HG02588 (cell line): ENCODE data around the gene CNTN1.

ENCODE experiments used
- ATAC-seq: cut with Tn5 transposase; IDR thresholded peaks from one replicate; pipeline ENCODE4 v1.9.1; 2021; ENCODE audit warnings: mild to moderate bottlenecking, moderate library complexity; ENCODE audit not compliant: unreplicated experiment

CNTN1 gene

GRCh38 chr12:40957417-40957816 lies 265.2 kb downstream of the CNTN1 start:
- ATAC-seq = no peak

GRCh38 chr12:40959041-40959440 lies 266.8 kb downstream of the CNTN1 start:
- ATAC-seq = no peak

GRCh38 chr12:40963751-40964150 lies 271.5 kb downstream of the CNTN1 start:
- ATAC-seq = no peak

GRCh38 chr12:40969796-40970195 lies 277.6 kb downstream of the CNTN1 start:
- ATAC-seq = no peak

- no peak for ATAC-seq
Measured at GRCh38 chr12:40970320-40970907, 278.2 kb downstream of the CNTN1 start.

GRCh38 chr12:40971911-40972310 lies 279.7 kb downstream of the CNTN1 start:
- no peak for ATAC-seq

- no peak for ATAC-seq
Measured at GRCh38 chr12:40976546-40976945, 284.3 kb downstream of the CNTN1 start.

GRCh38 chr12:40980427-40980961 lies 288.3 kb downstream of the CNTN1 start:
- ATAC-seq = no peak

GRCh38 chr12:40986001-40986400 lies 293.8 kb downstream of the CNTN1 start:
- no peak for ATAC-seq

GRCh38 chr12:40988355-40988754 lies 296.1 kb downstream of the CNTN1 start:
- ATAC-seq = no peak

GRCh38 chr12:40988824-40989223 lies 296.6 kb downstream of the CNTN1 start:
- no peak for ATAC-seq

GRCh38 chr12:40989785-40990184 lies 297.5 kb downstream of the CNTN1 start:
- ATAC-seq = no peak

GRCh38 chr12:40992158-40992557 lies 299.9 kb downstream of the CNTN1 start:
- no peak for ATAC-seq

- no peak for ATAC-seq
Measured at GRCh38 chr12:40992674-40993073, 300.4 kb downstream of the CNTN1 start.

- ATAC-seq = no peak
Measured at GRCh38 chr12:40993158-40993557, 300.9 kb downstream of the CNTN1 start.

- ATAC-seq = no peak
Measured at GRCh38 chr12:40996091-40996490, 303.9 kb downstream of the CNTN1 start.

GRCh38 chr12:40999210-40999609 lies 307.0 kb downstream of the CNTN1 start:
- ATAC-seq = no peak

- ATAC-seq = no peak
Measured at GRCh38 chr12:41008472-41008871, 316.2 kb downstream of the CNTN1 start.

GRCh38 chr12:41011939-41012338 lies 319.7 kb downstream of the CNTN1 start:
- no peak for ATAC-seq

GRCh38 chr12:41013881-41014642 lies 321.8 kb downstream of the CNTN1 start:
- no peak for ATAC-seq

- no peak for ATAC-seq
Measured at GRCh38 chr12:41014643-41015020, 322.4 kb downstream of the CNTN1 start.

- no peak for ATAC-seq
Measured at GRCh38 chr12:41018010-41018409, 325.8 kb downstream of the CNTN1 start.
